Measurements from ENCODE around the gene RASGRP1.

The RASGRP1 gene

GRCh38 chr15:38506997-38507396 lies 57.6 kb downstream of the RASGRP1 start:
- Histone ChIP-seq H3K4me3 (ENCODE audit: low read length) (no peak overlapping the region), H3K4me1 (ENCODE audit: insufficient read depth, low read length) (peaks cover 11% of the 10 kb centered on the region), H2AFZ (ENCODE audit: low read depth, low read length) (no peak overlapping the region), H3K36me3 (ENCODE audit: insufficient read depth, low read length) (no peaks in the 10 kb centered on the region), H3K27me3 (ENCODE audit: insufficient read depth, low read length) (no peaks in the 10 kb centered on the region), H3K9me3 (ENCODE audit: low read length) (no peaks in the 10 kb centered on the region)

- Histone ChIP-seq H3K9me3 (ENCODE audit: low read length) (no peaks in the 10 kb centered on the region), H3K27me3 (ENCODE audit: insufficient read depth, low read length) (no peaks in the 10 kb centered on the region), H3K36me3 (ENCODE audit: insufficient read depth, low read length) (no peaks in the 10 kb centered on the region), H3K4me3 (ENCODE audit: low read length) (no peak overlapping the region), H3K4me1 (ENCODE audit: insufficient read depth, low read length) (peaks cover 11% of the 10 kb centered on the region), H2AFZ (ENCODE audit: low read depth, low read length) (no peak overlapping the region)
Measured at GRCh38 chr15:38504680-38505467, 59.7 kb downstream of the RASGRP1 start.

- no peaks in the 10 kb centered on the region for H3K36me3 ChIP-seq (ENCODE audit: insufficient read depth, low read length)
- no peaks in the 10 kb centered on the region for H3K9me3 ChIP-seq (ENCODE audit: low read length)
- no peak overlapping the region for H3K4me3 ChIP-seq (ENCODE audit: low read length)
- peaks cover 4% of the 10 kb centered on the region for H3K4me1 ChIP-seq (ENCODE audit: insufficient read depth, low read length)
- H3K27me3 ChIP-seq (ENCODE audit: insufficient read depth, low read length): no peaks in the 10 kb centered on the region
- no peak overlapping the region for H2AFZ ChIP-seq (ENCODE audit: low read depth, low read length)
Measured at GRCh38 chr15:38503496-38503895, 61.1 kb downstream of the RASGRP1 start.

- Histone ChIP-seq H3K27me3 (ENCODE audit: insufficient read depth, low read length) (no peaks in the 10 kb centered on the region), H3K9me3 (ENCODE audit: low read length) (no peaks in the 10 kb centered on the region), H2AFZ (ENCODE audit: low read depth, low read length) (no peak overlapping the region), H3K4me3 (ENCODE audit: low read length) (no peak overlapping the region), H3K36me3 (ENCODE audit: insufficient read depth, low read length) (no peaks in the 10 kb centered on the region), H3K4me1 (ENCODE audit: insufficient read depth, low read length) (no peaks in the 10 kb centered on the region)
Measured at GRCh38 chr15:38499651-38500050, 65.0 kb downstream of the RASGRP1 start.

GRCh38 chr15:38496151-38496550 lies 68.5 kb downstream of the RASGRP1 start:
- Histone ChIP-seq H2AFZ (ENCODE audit: low read depth, low read length) (no peak overlapping the region), H3K27me3 (ENCODE audit: insufficient read depth, low read length) (no peaks in the 10 kb centered on the region), H3K36me3 (ENCODE audit: insufficient read depth, low read length) (peaks cover 2% of the 10 kb centered on the region), H3K4me1 (ENCODE audit: insufficient read depth, low read length) (no peaks in the 10 kb centered on the region), H3K9me3 (ENCODE audit: low read length) (no peaks in the 10 kb centered on the region), H3K4me3 (ENCODE audit: low read length) (no peak overlapping the region)

- Histone ChIP-seq H3K4me3 (ENCODE audit: low read length) (no peak overlapping the region), H3K27me3 (ENCODE audit: insufficient read depth, low read length) (no peaks in the 10 kb centered on the region)
Measured at GRCh38 chr15:38490242-38490922, 74.2 kb downstream of the RASGRP1 start.

GRCh38 chr15:38487378-38487777 lies 77.2 kb downstream of the RASGRP1 start:
- no peaks in the 10 kb centered on the region for H3K27me3 ChIP-seq (ENCODE audit: insufficient read depth, low read length)

More at GRCh38 chr15:38490242-38490922, 74.2 kb downstream of the RASGRP1 start:
- Histone ChIP-seq H3K4me1 (ENCODE audit: insufficient read depth, low read length) (peaks cover 3% of the 10 kb centered on the region), H2AFZ (ENCODE audit: low read depth, low read length) (no peak overlapping the region), H3K36me3 (ENCODE audit: insufficient read depth, low read length) (peaks cover 22% of the 10 kb centered on the region), H3K9me3 (ENCODE audit: low read length) (no peaks in the 10 kb centered on the region)

GRCh38 chr15:38486936-38487335 lies 77.7 kb downstream of the RASGRP1 start:
- Histone ChIP-seq H3K36me3 (ENCODE audit: insufficient read depth, low read length) (peaks cover 31% of the 10 kb centered on the region), H3K4me1 (ENCODE audit: insufficient read depth, low read length) (peaks cover 3% of the 10 kb centered on the region), H3K9me3 (ENCODE audit: low read length) (no peaks in the 10 kb centered on the region), H2AFZ (ENCODE audit: low read depth, low read length) (no peak overlapping the region), H3K4me3 (ENCODE audit: low read length) (no peak overlapping the region), H3K27me3 (ENCODE audit: insufficient read depth, low read length) (no peaks in the 10 kb centered on the region)

More at GRCh38 chr15:38487378-38487777, 77.2 kb downstream of the RASGRP1 start:
- Histone ChIP-seq H2AFZ (ENCODE audit: low read depth, low read length) (no peak overlapping the region), H3K4me3 (ENCODE audit: low read length) (no peak overlapping the region), H3K36me3 (ENCODE audit: insufficient read depth, low read length) (peaks cover 27% of the 10 kb centered on the region), H3K4me1 (ENCODE audit: insufficient read depth, low read length) (peaks cover 3% of the 10 kb centered on the region), H3K9me3 (ENCODE audit: low read length) (no peaks in the 10 kb centered on the region)

GRCh38 chr15:38482572-38482971 lies 82.0 kb downstream of the RASGRP1 start:
- Histone ChIP-seq H3K36me3 (ENCODE audit: insufficient read depth, low read length) (peaks cover 42% of the 10 kb centered on the region), H3K9me3 (ENCODE audit: low read length) (no peaks in the 10 kb centered on the region), H3K4me1 (ENCODE audit: insufficient read depth, low read length) (no peaks in the 10 kb centered on the region), H3K4me3 (ENCODE audit: low read length) (no peak overlapping the region), H2AFZ (ENCODE audit: low read depth, low read length) (no peak overlapping the region), H3K27me3 (ENCODE audit: insufficient read depth, low read length) (no peaks in the 10 kb centered on the region)

- no peak overlapping the region for H3K4me3 ChIP-seq (ENCODE audit: low read length)
- no peaks in the 10 kb centered on the region for H3K27me3 ChIP-seq (ENCODE audit: insufficient read depth, low read length)
- no peaks in the 10 kb centered on the region for H3K9me3 ChIP-seq (ENCODE audit: low read length)
- H3K4me1 ChIP-seq (ENCODE audit: insufficient read depth, low read length): no peaks in the 10 kb centered on the region
- peaks cover 44% of the 10 kb centered on the region for H3K36me3 ChIP-seq (ENCODE audit: insufficient read depth, low read length)
- H2AFZ ChIP-seq (ENCODE audit: low read depth, low read length): no peak overlapping the region
Measured at GRCh38 chr15:38481761-38482160, 82.9 kb downstream of the RASGRP1 start.

GRCh38 chr15:38481113-38481512 lies 83.5 kb downstream of the RASGRP1 start:
- H3K36me3 ChIP-seq (ENCODE audit: insufficient read depth, low read length): peaks cover 43% of the 10 kb centered on the region
- no peak overlapping the region for H2AFZ ChIP-seq (ENCODE audit: low read depth, low read length)
- no peaks in the 10 kb centered on the region for H3K27me3 ChIP-seq (ENCODE audit: insufficient read depth, low read length)
- H3K4me3 ChIP-seq (ENCODE audit: low read length): no peak overlapping the region
- no peaks in the 10 kb centered on the region for H3K4me1 ChIP-seq (ENCODE audit: insufficient read depth, low read length)
- H3K9me3 ChIP-seq (ENCODE audit: low read length): no peaks in the 10 kb centered on the region

- H3K4me1 ChIP-seq (ENCODE audit: insufficient read depth, low read length): no peaks in the 10 kb centered on the region
- no peak overlapping the region for H3K4me3 ChIP-seq (ENCODE audit: low read length)
- no peaks in the 10 kb centered on the region for H3K27me3 ChIP-seq (ENCODE audit: insufficient read depth, low read length)
- H3K9me3 ChIP-seq (ENCODE audit: low read length): no peaks in the 10 kb centered on the region
- no peak overlapping the region for H2AFZ ChIP-seq (ENCODE audit: low read depth, low read length)
- peaks cover 50% of the 10 kb centered on the region for H3K36me3 ChIP-seq (ENCODE audit: insufficient read depth, low read length)
Measured at GRCh38 chr15:38479756-38480155, 84.9 kb downstream of the RASGRP1 start.

- H3K36me3 ChIP-seq (ENCODE audit: insufficient read depth, low read length): peaks cover 54% of the 10 kb centered on the region
- H3K4me1 ChIP-seq (ENCODE audit: insufficient read depth, low read length): no peaks in the 10 kb centered on the region
- no peaks in the 10 kb centered on the region for H3K27me3 ChIP-seq (ENCODE audit: insufficient read depth, low read length)
- H2AFZ ChIP-seq (ENCODE audit: low read depth, low read length): no peak overlapping the region
- no peak overlapping the region for H3K4me3 ChIP-seq (ENCODE audit: low read length)
- H3K9me3 ChIP-seq (ENCODE audit: low read length): no peaks in the 10 kb centered on the region
Measured at GRCh38 chr15:38479266-38479665, 85.3 kb downstream of the RASGRP1 start.

Data from neuron (in vitro differentiated cells).